Caco-2 (cell line): ENCODE results near the gene ARMH3. TPM values are rescaled to one million over a fixed set of nuclear protein-coding genes. Genes with fewer than 3 reads are reported as not detected.
"Not testable (repeated sequence)": the region's sequence is repeated elsewhere in the genome, so short reads cannot be mapped to it uniquely, and the experiment has no call there.

ENCODE experiments used
- BruUV-seq: library from RNA; stranded (reverse); fragments of 400-500 nt; replicated peaks from 2 replicates; lab custom pipeline; 2021; lab: Mats Ljungman, UMichigan
- CTCF ChIA-PET: fragments of 300-600 bp; sonication (Branson Sonifier 250); formaldehyde crosslinking; loops from one replicate; lab custom pipeline; 2022; ENCODE audit warnings: antibody characterized with exemption; lab: Charles Lee
- POLR2A ChIA-PET: fragments of 300-600 bp; sonication (Branson Sonifier 250); formaldehyde crosslinking; loops from one replicate; lab custom pipeline; 2022; ENCODE audit warnings: antibody characterized with exemption; lab: Charles Lee
- DNase-seq, 2 experiments: peaks; one replicate each; pipeline versions ENCODE4 v3.0.0 to v3.0.0-alpha.2; 2020 to 2022
- H3K27me3 ChIP-seq: replicated peaks from 2 replicates; pipeline ENCODE4 v1.6.0; 2011; ENCODE audit warnings: low read length; ENCODE audit not compliant: control insufficient read depth, insufficient read depth
- H3K36me3 ChIP-seq: 2 replicates; pipeline ENCODE4 v1.5.1; 2011; ENCODE audit warnings: low read length; ENCODE audit not compliant: control insufficient read depth, insufficient read depth
- H3K4me1 ChIP-seq: fragments of 250-450 bp; sonication (Bioruptor Pico); 2 replicates; pipeline ENCODE4 v1.5.1; 2020; ENCODE audit warnings: mild to moderate bottlenecking
- H3K4me3 ChIP-seq: 2 replicates; pipeline ENCODE4 v1.5.1; 2011; ENCODE audit warnings: low read depth, mild to moderate bottlenecking, control low read depth, low read length
- H3K9me3 ChIP-seq: fragments of 250-450 bp; sonication (Bioruptor Pico); 2 replicates; pipeline ENCODE4 v1.5.1; 2020; ENCODE audit warnings: mild to moderate bottlenecking, moderate library complexity
- H3K27ac Mint-ChIP-seq: one replicate; pipeline ENCODE4 v1.8.0; 2022; ENCODE audit warnings: mixed read lengths; ENCODE audit not compliant: unreplicated experiment
- H3K27me3 Mint-ChIP-seq: one replicate; pipeline ENCODE4 v1.8.0; 2022; ENCODE audit warnings: mixed read lengths; ENCODE audit not compliant: insufficient read depth, unreplicated experiment
- H3K36me3 Mint-ChIP-seq: one replicate; pipeline ENCODE4 v1.8.0; 2022; ENCODE audit warnings: mild to moderate bottlenecking, mixed read lengths; ENCODE audit not compliant: insufficient read depth, unreplicated experiment
- H3K4me1 Mint-ChIP-seq: one replicate; pipeline ENCODE4 v1.8.0; 2022; ENCODE audit warnings: low read depth, mixed read lengths; ENCODE audit not compliant: unreplicated experiment
- H3K4me3 Mint-ChIP-seq: one replicate; pipeline ENCODE4 v1.8.0; 2022; ENCODE audit warnings: mild to moderate bottlenecking, moderate library complexity, mixed read lengths; ENCODE audit not compliant: unreplicated experiment
- H3K9me3 Mint-ChIP-seq: one replicate; pipeline ENCODE4 v1.8.0; 2022; ENCODE audit warnings: mixed read lengths; ENCODE audit not compliant: unreplicated experiment
- CTCF ChIP-seq, 2 experiments: fragments of 200-600 bp in 1 of 2; IDR thresholded peaks; 1 replicate in 1 of 2; 2 replicates in 1 of 2; pipeline versions ENCODE4 v1.5.1 to v1.8.0; 2011 to 2022; ENCODE audit warnings: antibody characterized with exemption in 1 of 2, control low read depth in 1 of 2, inconsistent platforms in 1 of 2, low read depth in 1 of 2, low read length in 1 of 2, mild to moderate bottlenecking in 1 of 2, moderate library complexity in 1 of 2; ENCODE audit not compliant: insufficient read depth in 1 of 2, severe bottlenecking in 1 of 2, unreplicated experiment in 1 of 2
- intact Hi-C: fragments of 100-400 bp; cut with micrococcal nuclease; formaldehyde crosslinking; loops from one replicate; pipeline ENCODE4 v1.10.0; 2022; ENCODE audit not compliant: unreplicated experiment
- total RNA-seq: library from RNA; stranded (reverse); gene quantifications from 2 replicates; pipeline ENCODE4 v1.2.3, GENCODE V29; 2022

Gene ARMH3
- total RNA-seq, 1 experiment from 2014 or later = 17.4 TPM

GRCh38 chr10:102059987-102060386 lies 4.0 kb upstream of the ARMH3 start:
- ChIA-PET POLR2A (no interaction called here), CTCF (no interaction called here)
- Mint-ChIP-seq H3K36me3 (peaks cover 5% of the 10 kb centered on the region), H3K4me1 (peaks cover 20% of the 10 kb centered on the region), H3K9me3 (no peaks in the 10 kb centered on the region), H3K27me3 (no peaks in the 10 kb centered on the region), H3K27ac (no peak overlapping the region), H3K4me3 (no peak overlapping the region)
- DNase-seq = no peak
- Histone ChIP-seq H3K27me3 (no peaks in the 10 kb centered on the region), H3K36me3 (no peaks in the 10 kb centered on the region), H3K9me3 (no peaks in the 10 kb centered on the region), H3K4me3 (no peak overlapping the region), H3K4me1 (peaks cover 4% of the 10 kb centered on the region)
- intact Hi-C loops = no loop called here
- no TSS peak for BruUV-seq
- no peak for TF ChIP-seq CTCF (IDR thresholded peaks at IDR 0.05; ENCODE audit: insufficient read depth in 1 of 2, low read depth in 1 of 2, low read length in 1 of 2, severe bottlenecking in 1 of 2, unreplicated experiment in 1 of 2)

- intact Hi-C loops, H3K4me1 Mint-ChIP-seq, H3K4me1 ChIP-seq, H3K36me3 ChIP-seq, H3K9me3 ChIP-seq, DNase-seq, H3K9me3 Mint-ChIP-seq, BruUV-seq, H3K27me3 ChIP-seq, H3K27me3 Mint-ChIP-seq: not testable (repeated sequence)
- ChIA-PET CTCF (interaction anchor here (1.7 kb wide), 1 partner anchor 18 kb away, joined by 8 read pairs; no protein-coding TSS in a partner anchor), POLR2A (interaction anchor here (0.6 to 1.4 kb wide), 4 partner anchors 8 to 237 kb away, joined by 3 to 8 read pairs (median 3); partner anchors contain the start of gene OGA)
- Mint-ChIP-seq H3K36me3 (peaks cover 12% of the 10 kb centered on the region), H3K27ac (peak overlapping the region; percentile 98), H3K4me3 (peak overlapping the region; percentile 93)
- H3K4me3 ChIP-seq = peak overlapping the region; percentile 81
Observed at GRCh38 chr10:102054881-102055646, 909 bp downstream of the ARMH3 start.

- H3K9me3 Mint-ChIP-seq = no peaks in the 10 kb centered on the region
- DNase-seq = no peak
Observed at GRCh38 chr10:102046095-102046494, 9.9 kb downstream of the ARMH3 start.

More at GRCh38 chr10:102046095-102046494, 9.9 kb downstream of the ARMH3 start:
- Histone ChIP-seq H3K9me3 (no peaks in the 10 kb centered on the region), H3K36me3 (no peaks in the 10 kb centered on the region), H3K4me3 (no peak overlapping the region), H3K4me1 (no peaks in the 10 kb centered on the region), H3K27me3 (no peaks in the 10 kb centered on the region)
- ChIA-PET CTCF (no interaction called here), POLR2A (interaction anchor here (0.6 kb wide), 1 partner anchor 9 kb away, joined by 3 read pairs; no protein-coding TSS in a partner anchor)
- H3K36me3 Mint-ChIP-seq = peaks cover 10% of the 10 kb centered on the region
- intact Hi-C loops = no loop called here
- BruUV-seq = no TSS peak
- H3K4me1 Mint-ChIP-seq = peaks cover 7% of the 10 kb centered on the region
- no peak for TF ChIP-seq CTCF (IDR thresholded peaks at IDR 0.05; ENCODE audit: insufficient read depth in 1 of 2, low read depth in 1 of 2, low read length in 1 of 2, severe bottlenecking in 1 of 2, unreplicated experiment in 1 of 2)
- no peak overlapping the region for H3K4me3 Mint-ChIP-seq
- H3K27me3 Mint-ChIP-seq = no peaks in the 10 kb centered on the region
- peak overlapping the region; percentile 69 for H3K27ac Mint-ChIP-seq
